ENCODE results near the gene CD59. TPM values are rescaled to one million over a fixed set of nuclear protein-coding genes. Genes with fewer than 3 reads are reported as not detected.

CD59 gene
- total RNA-seq, 2 experiments from 2014 or later, result 35.2 to 37.8 TPM

GRCh38 chr11:33697997-33698396 lies 38.2 kb downstream of the CD59 start:
- Histone ChIP-seq H3K27ac (ENCODE audit: low read depth in 1 of 2, low read length in 2 of 2) (no peak overlapping the region), H3K27me3 (ENCODE audit: control insufficient read depth in 1 of 2, insufficient read depth in 2 of 2, low read length in 2 of 2) (peaks cover 2 to 3% of the 10 kb centered on the region in 2 experiments), H3K9me3 (ENCODE audit: control insufficient read depth in 1 of 2, insufficient read depth in 1 of 2, low read length in 2 of 2) (no peaks in the 10 kb centered on the region), H3K36me3 (ENCODE audit: insufficient read depth, low read length) (no peaks in the 10 kb centered on the region), H3K4me1 (ENCODE audit: insufficient read depth, low read length) (peaks cover 14% of the 10 kb centered on the region), H3K4me3 (ENCODE audit: low read length) (no peak overlapping the region)
- no peak for DNase-seq
- no peak overlapping the region for H3K4me3 Mint-ChIP-seq
- no peak for TF ChIP-seq CTCF (IDR thresholded peaks at IDR 0.05)
- intact Hi-C loops (cut with DNase I, micrococcal nuclease), result loop anchor here in 1 of 2 experiments (10.0 kb wide), 1 partner anchor 657 kb away; the partner anchor contains the start of gene ABTB2
- no peaks in the 10 kb centered on the region for H3K36me3 Mint-ChIP-seq (ENCODE audit: low read depth)
- CTCF ChIA-PET, result no interaction called here
- no peak for ATAC-seq (ENCODE audit: poor library complexity)
- H3K27ac Mint-ChIP-seq, result no peak overlapping the region
- H3K9me3 Mint-ChIP-seq, result no peaks in the 10 kb centered on the region
- POLR2A ChIA-PET, result no interaction called here
- peaks cover 33% of the 10 kb centered on the region for H3K4me1 Mint-ChIP-seq (ENCODE audit: low read depth)
- H3K27me3 Mint-ChIP-seq, result peaks cover 10% of the 10 kb centered on the region

GRCh38 chr11:33696931-33697638 lies 39.1 kb downstream of the CD59 start:
- Histone ChIP-seq H3K4me1 (ENCODE audit: insufficient read depth, low read length) (peaks cover 14% of the 10 kb centered on the region), H3K27me3 (ENCODE audit: control insufficient read depth in 1 of 2, insufficient read depth in 2 of 2, low read length in 2 of 2) (peaks cover 2 to 3% of the 10 kb centered on the region in 2 experiments), H3K36me3 (ENCODE audit: insufficient read depth, low read length) (no peaks in the 10 kb centered on the region), H3K9me3 (ENCODE audit: control insufficient read depth in 1 of 2, insufficient read depth in 1 of 2, low read length in 2 of 2) (no peaks in the 10 kb centered on the region), H3K27ac (ENCODE audit: low read depth in 1 of 2, low read length in 2 of 2) (no peak overlapping the region), H3K4me3 (ENCODE audit: low read length) (no peak overlapping the region)
- ATAC-seq (ENCODE audit: poor library complexity) (no peak), DNase-seq (no peak)
- ChIA-PET CTCF (no interaction called here), POLR2A (interaction anchor here (1.1 kb wide), 1 partner anchor 661 kb away, joined by 3 read pairs; the partner anchor contains the start of gene ABTB2)
- H3K27me3 Mint-ChIP-seq, result peaks cover 10% of the 10 kb centered on the region
- H3K9me3 Mint-ChIP-seq, result no peaks in the 10 kb centered on the region
- intact Hi-C loops (cut with DNase I, micrococcal nuclease), result loop anchor here in 1 of 2 experiments (10.0 kb wide), 1 partner anchor 658 kb away; the partner anchor contains the start of gene ABTB2
- no peak overlapping the region for H3K4me3 Mint-ChIP-seq
- no peak overlapping the region for H3K27ac Mint-ChIP-seq
- no peaks in the 10 kb centered on the region for H3K36me3 Mint-ChIP-seq (ENCODE audit: low read depth)
- TF ChIP-seq CTCF (IDR thresholded peaks at IDR 0.05), result no peak
- H3K4me1 Mint-ChIP-seq (ENCODE audit: low read depth), result peaks cover 28% of the 10 kb centered on the region

GRCh38 chr11:33696411-33696810 lies 39.8 kb downstream of the CD59 start:
- ATAC-seq (ENCODE audit: poor library complexity), result no peak
- no peak overlapping the region for H3K27ac Mint-ChIP-seq
- H3K4me1 Mint-ChIP-seq (ENCODE audit: low read depth), result peaks cover 24% of the 10 kb centered on the region
- peaks cover 10% of the 10 kb centered on the region for H3K27me3 Mint-ChIP-seq
- H3K9me3 Mint-ChIP-seq, result no peaks in the 10 kb centered on the region
- H3K36me3 Mint-ChIP-seq (ENCODE audit: low read depth), result no peaks in the 10 kb centered on the region
- Histone ChIP-seq H3K27me3 (ENCODE audit: control insufficient read depth in 1 of 2, insufficient read depth in 2 of 2, low read length in 2 of 2) (peaks cover 2 to 3% of the 10 kb centered on the region in 2 experiments), H3K4me1 (ENCODE audit: insufficient read depth, low read length) (peaks cover 13% of the 10 kb centered on the region), H3K36me3 (ENCODE audit: insufficient read depth, low read length) (no peaks in the 10 kb centered on the region), H3K9me3 (ENCODE audit: control insufficient read depth in 1 of 2, insufficient read depth in 1 of 2, low read length in 2 of 2) (no peaks in the 10 kb centered on the region), H3K27ac (ENCODE audit: low read depth in 1 of 2, low read length in 2 of 2) (no peak overlapping the region), H3K4me3 (ENCODE audit: low read length) (no peak overlapping the region)
- no peak overlapping the region for H3K4me3 Mint-ChIP-seq
- DNase-seq, result no peak
- CTCF ChIA-PET, result no interaction called here
- intact Hi-C loops (cut with DNase I, micrococcal nuclease), result loop anchor here in 1 of 2 experiments (10.0 kb wide), 1 partner anchor 658 kb away; the partner anchor contains the start of gene ABTB2
- no peak for TF ChIP-seq CTCF (IDR thresholded peaks at IDR 0.05)
- POLR2A ChIA-PET, result interaction anchor here (1.1 kb wide), 1 partner anchor 661 kb away, joined by 3 read pairs; the partner anchor contains the start of gene ABTB2

All from CD4-positive, alpha-beta T cell (primary cell).